SK-N-SH treated with all-trans-retinoic acid at 6 μM for 48 hours (cell line): ENCODE results near the gene PRCC.

ENCODE experiments used
- ATAC-seq: fragments of 200-7000 bp; cut with Tn5 transposase; 3 replicates; pipeline ENCODE4 v1.9.1; 2020; ENCODE audit warnings: mild to moderate bottlenecking, moderate library complexity
- ARNTL ChIP-seq: fragments of 450-650 bp; formaldehyde crosslinking; IDR thresholded peaks from 2 replicates; pipeline ENCODE4 v1.5.0; 2020; ENCODE audit warnings: low read depth, mild to moderate bottlenecking, moderate library complexity, borderline replicate concordance
- BACH2 ChIP-seq: fragments of 250-450 bp; sonication (Bioruptor Pico); IDR thresholded peaks from 2 replicates; pipeline ENCODE4 v1.9.0; 2021; ENCODE audit warnings: mild to moderate bottlenecking, borderline replicate concordance
- CREB5 ChIP-seq: fragments of 250-450 bp; sonication (Bioruptor Pico); IDR thresholded peaks from 2 replicates; pipeline ENCODE4 v1.5.1; 2020; ENCODE audit warnings: low read depth, mild to moderate bottlenecking, moderate library complexity
- CSDC2 ChIP-seq: fragments of 250-450 bp; sonication (Bioruptor Pico); IDR thresholded peaks from 2 replicates; pipeline ENCODE4 v1.5.0; 2020; ENCODE audit warnings: mild to moderate bottlenecking, moderate library complexity
- CSRNP3 ChIP-seq: fragments of 250-450 bp; sonication (Bioruptor Pico); IDR thresholded peaks from 2 replicates; pipeline ENCODE4 v1.5.1; 2021; ENCODE audit warnings: mild to moderate bottlenecking, moderate library complexity
- ESRRG ChIP-seq: fragments of 250-450 bp; sonication (Bioruptor Pico); IDR thresholded peaks from 2 replicates; pipeline ENCODE4 v1.6.1; 2021; ENCODE audit warnings: mild to moderate bottlenecking
- GLIS3 ChIP-seq: fragments of 250-450 bp; sonication (Bioruptor Pico); IDR thresholded peaks from 2 replicates; pipeline ENCODE4 v1.5.0; 2020; ENCODE audit warnings: mild to moderate bottlenecking, moderate library complexity
- OSR1 ChIP-seq: fragments of 250-450 bp; sonication (Bioruptor Pico); IDR thresholded peaks from 2 replicates; pipeline ENCODE4 v1.8.0; 2022; ENCODE audit warnings: moderate library complexity, mild to moderate bottlenecking, inconsistent platforms
- PATZ1 ChIP-seq: fragments of 250-450 bp; sonication (Bioruptor Pico); IDR thresholded peaks from 2 replicates; pipeline ENCODE4 v1.8.0; 2020; ENCODE audit warnings: mild to moderate bottlenecking, moderate library complexity, borderline replicate concordance
- POU6F1 ChIP-seq: fragments of 250-450 bp; sonication (Bioruptor Pico); IDR thresholded peaks from 2 replicates; pipeline ENCODE4 v1.8.0; 2021; ENCODE audit warnings: low read depth, mild to moderate bottlenecking, moderate library complexity, borderline replicate concordance
- PPARA ChIP-seq: fragments of 250-450 bp; sonication (Bioruptor Pico); IDR thresholded peaks from 2 replicates; pipeline ENCODE4 v1.5.0; 2020; ENCODE audit warnings: mild to moderate bottlenecking, borderline replicate concordance
- SNAI2 ChIP-seq: fragments of 250-450 bp; sonication (Bioruptor Pico); IDR thresholded peaks from 2 replicates; pipeline ENCODE4 v1.5.0; 2020; ENCODE audit warnings: mild to moderate bottlenecking, moderate library complexity
- TCF4 ChIP-seq: fragments of 250-450 bp; sonication (Bioruptor Pico); IDR thresholded peaks from 2 replicates; pipeline ENCODE4 v1.8.0; 2021; ENCODE audit warnings: mild to moderate bottlenecking, moderate library complexity, borderline replicate concordance
- TOX ChIP-seq: fragments of 250-450 bp; sonication (Bioruptor Pico); IDR thresholded peaks from 2 replicates; pipeline ENCODE4 v1.8.0; 2021; ENCODE audit warnings: mild to moderate bottlenecking, moderate library complexity, borderline replicate concordance
- TSHZ2 ChIP-seq: fragments of 250-450 bp; sonication (Bioruptor Pico); IDR thresholded peaks from 2 replicates; pipeline ENCODE4 v1.5.0; 2020; ENCODE audit warnings: mild to moderate bottlenecking, moderate library complexity
- ZC3H10 ChIP-seq: fragments of 250-450 bp; sonication (Bioruptor Pico); IDR thresholded peaks from 2 replicates; pipeline ENCODE4 v1.5.1; 2021; ENCODE audit warnings: mild to moderate bottlenecking, moderate library complexity
- ZFP3 ChIP-seq: fragments of 250-450 bp; sonication (Bioruptor Pico); IDR thresholded peaks from 2 replicates; pipeline ENCODE4 v1.5.0; 2020; ENCODE audit warnings: mild to moderate bottlenecking, moderate library complexity
- ZFP30 ChIP-seq: fragments of 450-650 bp; formaldehyde crosslinking; IDR thresholded peaks from 2 replicates; pipeline ENCODE4 v1.5.0; 2022; ENCODE audit warnings: mild to moderate bottlenecking, moderate library complexity
- ZNF565 ChIP-seq: fragments of 450-650 bp; formaldehyde crosslinking; conservative IDR thresholded peaks from 2 replicates; pipeline ENCODE4 v1.5.0; 2020; ENCODE audit warnings: low read depth, mild to moderate bottlenecking, moderate library complexity
- ZNF70 ChIP-seq: fragments of 450-650 bp; formaldehyde crosslinking; IDR thresholded peaks from 2 replicates; pipeline ENCODE4 v1.5.0; 2020; ENCODE audit warnings: mild to moderate bottlenecking, moderate library complexity
- ZNF8 ChIP-seq: fragments of 450-650 bp; formaldehyde crosslinking; IDR thresholded peaks from 2 replicates; pipeline ENCODE4 v1.5.0; 2020; ENCODE audit warnings: mild to moderate bottlenecking, moderate library complexity

The PRCC gene

GRCh38 chr1:156844102-156844501 lies 76.8 kb downstream of the PRCC start:
- TF ChIP-seq POU6F1 (CRISPR knock-in tag), result no peak
- TF ChIP-seq ESRRG, result no peak
- TF ChIP-seq CSDC2 (CRISPR knock-in tag), result no peak
- TF ChIP-seq ZNF565, result no peak
- TF ChIP-seq TOX (CRISPR knock-in tag), result no peak
- TF ChIP-seq OSR1, result no peak
- no peak for TF ChIP-seq TCF4
- TF ChIP-seq ZNF70 (CRISPR knock-in tag), result no peak
- TF ChIP-seq GLIS3 (CRISPR knock-in tag), result no peak
- TF ChIP-seq SNAI2 (CRISPR knock-in tag), result no peak
- no peak for TF ChIP-seq PATZ1 (CRISPR knock-in tag)
- TF ChIP-seq PPARA (CRISPR knock-in tag), result no peak
- no peak for TF ChIP-seq CSRNP3 (CRISPR knock-in tag)
- no peak for TF ChIP-seq ARNTL (CRISPR knock-in tag)
- TF ChIP-seq TSHZ2 (CRISPR knock-in tag), result no peak
- no peak for TF ChIP-seq ZNF8 (CRISPR knock-in tag)
- TF ChIP-seq ZFP30 (CRISPR knock-in tag), result no peak

GRCh38 chr1:156844638-156845037 lies 77.3 kb downstream of the PRCC start:
- ATAC-seq, result no peak
- TF ChIP-seq CSDC2 (CRISPR knock-in tag), result no peak
- TF ChIP-seq BACH2 (CRISPR knock-in tag), result no peak
- no peak for TF ChIP-seq ZNF8 (CRISPR knock-in tag)
- no peak for TF ChIP-seq TOX (CRISPR knock-in tag)
- no peak for TF ChIP-seq CSRNP3 (CRISPR knock-in tag)
- TF ChIP-seq CREB5, result no peak
- TF ChIP-seq ZNF565, result no peak
- no peak for TF ChIP-seq ZFP30 (CRISPR knock-in tag)
- TF ChIP-seq ZFP3 (CRISPR knock-in tag), result no peak
- no peak for TF ChIP-seq TSHZ2 (CRISPR knock-in tag)
- TF ChIP-seq GLIS3 (CRISPR knock-in tag), result no peak
- TF ChIP-seq ESRRG, result no peak
- no peak for TF ChIP-seq SNAI2 (CRISPR knock-in tag)
- TF ChIP-seq ZC3H10, result no peak
- no peak for TF ChIP-seq ZNF70 (CRISPR knock-in tag)
- TF ChIP-seq OSR1, result no peak

More at GRCh38 chr1:156844102-156844501, 76.8 kb downstream of the PRCC start:
- no peak for ATAC-seq
